NCI-H2107 (cell line): Measurements from ENCODE around the gene CLSTN2.

Experiments used
- DNase-seq: peaks from one replicate; lab custom pipeline; 2025; lab: John Stamatoyannopoulos, UW

Gene CLSTN2

DNA sequence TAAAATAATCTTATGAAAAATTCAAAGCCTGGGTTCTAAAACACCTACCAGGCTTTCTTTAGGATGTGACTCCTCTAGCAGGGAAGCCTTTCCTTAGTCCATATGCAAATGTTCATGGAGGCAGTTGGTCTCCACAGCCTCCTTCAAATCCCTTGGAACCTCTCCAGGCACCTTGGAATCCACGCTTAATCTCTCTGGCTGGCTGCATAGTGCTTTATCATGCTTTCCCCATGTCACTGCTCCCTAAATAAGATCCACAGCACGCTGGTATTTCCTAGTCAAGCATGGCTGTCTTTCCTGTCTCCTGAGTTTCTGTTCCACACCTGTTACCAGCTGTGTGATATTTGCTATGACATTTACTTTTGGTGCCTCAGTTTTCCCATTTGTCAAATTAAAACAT is 71.3 kb downstream of the CLSTN2 start:
- no peak for DNase-seq

DNA sequence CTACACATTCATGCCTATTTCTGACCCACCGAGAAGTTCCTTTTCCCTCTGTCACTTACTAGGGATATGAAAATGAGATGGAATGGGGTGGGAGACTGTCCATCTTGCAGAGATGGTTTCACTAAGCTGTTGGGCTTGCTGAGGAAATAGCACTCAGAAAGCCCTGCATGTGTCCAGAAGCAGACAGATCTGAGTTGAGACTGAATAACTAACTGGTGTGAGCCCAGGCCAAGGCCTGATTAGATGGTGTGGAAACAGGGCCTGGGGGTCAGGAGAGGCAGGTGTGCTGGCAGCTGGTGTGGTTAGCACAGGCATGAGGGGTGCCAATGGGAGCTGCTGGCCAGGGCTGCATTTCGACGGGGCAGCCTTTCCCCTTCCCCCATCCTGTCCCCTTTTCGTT is 72.1 kb downstream of the CLSTN2 start:
- DNase-seq = no peak

DNA sequence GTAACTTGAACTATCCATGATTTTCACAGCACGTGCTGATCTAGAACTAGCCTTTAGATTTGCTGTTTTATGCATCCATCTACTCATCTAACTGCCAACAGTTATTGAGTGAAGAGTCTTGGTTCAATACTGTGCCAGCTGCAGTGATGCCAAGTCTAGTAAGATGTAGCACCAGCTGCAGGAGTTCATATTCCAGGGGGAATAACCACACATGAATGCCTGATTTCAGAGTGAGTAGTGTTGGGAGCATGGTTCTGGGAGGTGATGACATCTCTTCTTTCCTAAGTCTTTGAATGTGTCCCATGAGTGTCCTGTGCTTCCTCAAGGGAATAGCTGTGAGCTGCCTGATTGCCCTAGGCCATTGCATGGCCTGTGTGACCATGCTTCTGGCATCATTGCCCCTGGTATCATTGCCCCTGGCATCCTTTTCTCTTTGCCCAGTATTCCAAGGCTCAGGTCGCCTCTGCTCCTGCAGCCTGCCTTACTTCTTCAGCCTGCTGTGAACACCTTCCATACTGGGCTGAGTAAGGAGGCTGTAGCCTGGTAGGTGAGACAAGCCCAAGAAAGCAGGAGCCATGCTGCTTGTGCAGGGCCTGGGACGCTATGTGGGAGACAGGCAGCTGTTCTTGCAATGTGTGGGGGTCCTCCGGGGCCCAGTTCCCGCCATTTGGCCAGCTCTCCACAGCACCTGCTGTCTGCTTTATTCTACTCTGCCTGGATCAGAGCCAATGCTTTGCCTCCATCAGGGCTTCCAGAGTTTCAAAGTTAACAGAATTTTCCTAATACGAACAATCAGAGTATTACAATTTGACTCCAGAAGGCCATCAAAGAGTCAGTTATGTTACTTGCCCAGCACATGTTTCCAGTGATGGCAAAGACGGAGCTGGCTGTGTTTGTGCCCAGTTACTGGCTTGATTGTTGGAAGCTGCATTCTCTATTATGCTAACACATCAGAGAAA is 73.2 kb downstream of the CLSTN2 start:
- DNase-seq = no peak

DNA sequence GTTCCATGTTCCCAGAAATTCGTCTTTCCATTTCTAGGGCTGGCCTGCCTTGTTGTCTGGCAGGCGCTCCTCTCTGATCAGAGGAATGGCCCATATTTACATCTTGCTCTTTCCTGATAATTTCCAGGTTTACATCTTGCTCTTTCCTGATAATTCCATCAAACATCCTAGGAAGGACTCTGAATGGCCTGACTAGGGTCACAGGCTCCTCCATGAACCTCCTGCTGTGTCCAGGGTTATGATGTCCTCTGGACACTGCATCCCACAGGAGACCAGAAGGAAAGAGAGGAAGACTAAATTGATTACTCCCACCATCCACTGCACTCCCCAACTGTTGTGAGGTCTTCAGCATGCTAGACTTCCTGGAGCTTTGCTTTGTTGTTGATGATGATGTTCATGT is 75.4 kb downstream of the CLSTN2 start:
- no peak for DNase-seq

DNA sequence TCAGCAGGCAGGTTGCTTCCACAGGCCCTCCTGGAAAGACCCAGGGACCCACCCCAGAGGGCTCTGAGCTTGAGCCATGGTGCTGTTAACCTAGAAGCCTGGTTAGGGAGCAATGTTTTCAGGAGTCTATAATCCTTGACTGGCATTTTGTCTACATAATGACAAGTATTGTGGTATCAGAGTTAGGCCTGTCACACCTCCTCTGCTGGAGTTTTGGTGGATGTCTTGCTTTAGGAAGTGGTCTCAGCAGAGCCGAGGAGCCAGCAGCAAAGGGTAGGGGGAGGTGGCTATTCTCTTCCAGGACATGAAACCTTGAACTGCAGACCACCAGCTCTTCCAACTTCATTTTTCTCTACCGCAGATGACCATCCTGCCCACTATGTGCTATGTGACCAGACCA is 76.1 kb downstream of the CLSTN2 start:
- no peak for DNase-seq

DNA sequence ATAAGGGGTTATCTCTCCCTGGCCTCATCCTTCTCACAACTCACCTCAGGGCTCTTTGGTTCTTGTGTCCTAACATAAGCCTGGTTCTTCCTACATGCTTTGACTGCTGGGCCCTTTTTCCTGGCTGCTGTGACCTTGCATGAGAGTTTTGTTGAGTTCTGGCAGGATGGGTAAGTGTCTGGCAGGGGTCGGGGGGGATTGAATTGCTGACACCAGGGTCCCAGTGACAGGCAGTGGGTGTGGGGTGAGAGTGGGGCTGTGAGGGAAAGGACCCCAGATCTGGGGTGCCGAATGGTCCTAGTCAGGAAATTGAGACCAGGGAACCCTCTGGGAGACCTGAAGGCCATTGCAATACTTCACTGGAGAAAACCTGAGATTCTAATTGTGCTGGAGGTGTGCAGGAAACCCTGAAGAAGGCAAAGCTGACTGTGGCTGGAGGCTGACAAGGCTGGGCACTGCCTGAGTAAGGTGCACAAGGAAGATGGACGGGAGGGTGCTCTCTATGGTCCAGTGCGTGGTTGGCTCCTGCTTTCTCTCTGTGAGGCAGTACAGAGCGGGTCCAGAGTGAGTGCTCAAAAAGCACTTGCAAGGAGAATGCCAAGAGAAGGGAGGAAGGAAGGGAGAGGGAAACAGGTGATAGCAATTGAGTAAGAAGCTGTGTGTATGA is 76.8 kb downstream of the CLSTN2 start:
- no peak for DNase-seq

DNA sequence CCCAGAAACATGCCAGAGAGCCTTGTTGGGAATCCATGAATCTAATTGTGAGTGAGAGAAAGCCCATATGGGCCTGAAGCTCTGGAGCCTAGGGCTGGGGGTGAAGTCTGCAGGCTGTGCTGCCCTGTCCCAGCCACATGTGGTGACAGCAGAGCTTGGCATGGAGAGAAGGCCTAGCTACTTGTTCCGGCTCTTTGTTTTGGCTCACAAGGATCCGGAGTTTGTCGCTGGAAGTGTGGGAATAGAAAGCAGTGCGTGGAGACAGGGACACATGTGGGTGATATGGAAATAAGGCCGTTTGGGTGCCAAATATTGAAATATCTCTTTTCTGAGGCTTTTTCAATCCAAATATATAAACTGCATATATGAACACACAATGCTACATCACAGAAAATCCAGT is 78.2 kb downstream of the CLSTN2 start:
- no peak for DNase-seq

DNA sequence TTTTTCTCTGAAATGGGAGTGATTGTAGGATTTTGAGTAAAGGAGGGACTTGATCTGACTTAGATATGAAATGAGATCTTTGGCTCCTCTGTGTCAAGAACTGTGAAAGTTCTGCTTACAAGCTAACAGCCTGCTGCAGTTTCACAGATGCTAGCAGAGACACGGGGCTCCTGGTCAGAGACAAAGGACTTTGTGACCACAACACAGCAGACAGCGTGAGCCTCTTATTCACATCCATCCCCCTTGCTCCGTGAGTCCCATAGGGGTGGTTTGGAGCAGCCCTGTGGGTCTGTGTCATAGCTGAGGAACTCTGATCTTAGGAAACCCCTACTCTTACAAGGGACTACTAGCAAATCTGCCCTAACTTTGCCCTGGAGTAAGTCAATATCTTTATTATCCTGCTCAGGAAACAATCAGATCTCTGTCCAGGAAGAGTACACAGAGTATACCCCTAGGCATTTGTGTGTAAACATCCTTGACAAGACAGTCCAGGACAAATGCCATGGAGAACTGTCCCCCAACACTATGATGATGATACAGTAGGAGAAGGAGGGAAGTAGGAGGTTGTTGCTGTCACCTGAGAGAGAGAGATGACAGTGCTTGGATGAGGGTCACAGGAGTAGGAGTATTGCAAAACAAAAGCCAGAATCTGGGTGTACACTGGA is 80.0 kb downstream of the CLSTN2 start:
- DNase-seq = no peak

DNA sequence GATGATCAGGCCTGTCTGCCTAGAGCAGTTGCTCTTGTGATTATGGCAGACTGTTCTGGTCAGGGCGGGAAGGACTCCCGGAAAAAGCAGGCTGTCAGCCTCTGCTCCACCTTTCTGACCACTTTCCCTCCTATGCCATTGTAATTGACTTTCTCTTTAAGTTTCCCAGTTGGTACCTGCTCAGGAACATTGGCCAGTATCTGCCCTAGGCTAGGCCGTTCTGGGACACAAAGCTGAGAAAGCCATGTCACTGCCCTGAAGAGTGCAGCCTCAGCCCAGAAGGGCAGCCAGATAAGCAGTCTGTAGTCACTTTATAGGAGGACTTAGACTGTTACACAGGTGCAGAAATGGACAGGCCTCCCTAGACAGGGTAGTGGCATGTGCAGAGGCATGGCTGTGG is 80.8 kb downstream of the CLSTN2 start:
- no peak for DNase-seq

DNA sequence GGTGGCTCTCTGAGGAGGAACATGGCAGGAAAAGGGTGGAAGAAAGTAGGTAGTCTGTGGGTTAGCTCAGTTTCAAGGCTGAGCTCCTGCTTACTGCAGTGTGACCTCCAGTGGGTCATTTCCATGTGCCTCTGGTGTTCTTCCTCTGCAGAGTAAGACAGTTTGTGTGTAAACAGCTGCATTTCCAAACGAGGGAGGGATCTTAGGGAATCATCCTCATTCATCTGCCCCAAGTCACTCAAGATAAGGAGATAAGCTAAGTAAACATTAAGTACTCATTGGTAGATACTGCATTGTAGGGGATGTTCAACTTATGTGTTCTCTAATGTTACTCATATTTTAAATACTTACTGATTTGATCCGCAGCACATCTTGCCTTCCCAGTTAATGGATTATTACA is 83.6 kb downstream of the CLSTN2 start:
- no peak for DNase-seq

DNA sequence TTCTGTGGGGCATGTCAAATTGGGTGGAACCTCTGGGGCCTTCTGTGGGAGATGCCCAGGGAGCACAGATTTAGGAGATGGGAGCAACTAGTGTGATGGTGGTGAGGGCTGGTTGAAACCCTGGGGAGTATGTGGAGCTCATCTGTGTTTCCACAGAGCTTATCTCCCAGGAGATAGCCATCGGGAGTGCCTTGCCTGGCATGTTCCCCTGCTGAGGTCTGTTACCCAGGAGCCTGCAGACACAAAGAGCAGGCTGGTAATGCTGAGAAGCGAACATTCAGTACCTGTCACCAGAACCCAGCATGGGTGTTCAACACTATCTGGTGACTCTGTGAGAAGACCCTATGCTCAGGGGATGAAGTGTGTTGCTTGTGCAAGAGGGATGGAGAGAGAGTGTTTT is 85.0 kb downstream of the CLSTN2 start:
- DNase-seq = no peak

DNA sequence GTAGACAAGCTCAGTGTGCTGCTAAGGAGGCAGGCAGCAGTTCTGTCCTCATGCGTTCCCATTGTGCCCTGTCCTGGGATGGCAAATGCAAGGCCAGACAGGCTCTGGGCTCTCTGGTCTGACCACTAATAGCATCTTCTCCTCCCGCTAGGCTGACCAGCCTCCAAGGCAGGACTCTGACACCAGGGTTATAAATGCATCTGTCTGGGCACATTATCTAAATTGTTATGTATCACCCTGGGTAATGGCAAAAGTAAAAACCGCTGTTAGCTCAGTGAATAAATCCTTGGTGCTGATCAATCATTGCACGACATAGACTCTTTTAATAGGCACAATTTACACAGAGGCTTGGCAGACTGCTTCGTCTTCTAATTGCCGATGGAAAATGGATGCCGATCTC is 85.6 kb downstream of the CLSTN2 start:
- no peak for DNase-seq

DNA sequence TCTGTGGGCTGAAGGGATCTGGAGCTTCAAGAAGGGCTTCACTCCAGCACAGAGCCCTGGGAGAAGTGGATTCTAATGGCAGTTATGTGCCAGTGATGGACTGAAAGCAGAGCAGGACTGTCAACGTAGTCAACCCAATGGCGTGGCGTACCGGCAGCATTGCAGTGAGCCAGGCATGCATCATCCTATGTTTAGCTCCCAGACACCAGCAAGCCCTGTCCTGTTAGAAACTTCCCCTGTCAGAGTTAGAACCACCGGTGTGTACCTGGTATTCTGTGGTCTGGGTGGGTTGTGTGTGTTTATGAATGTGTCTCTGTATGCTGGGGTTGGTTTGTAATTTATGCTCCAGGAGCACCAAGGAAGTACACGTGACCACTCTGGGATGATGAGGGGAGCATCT is 86.3 kb downstream of the CLSTN2 start:
- no peak for DNase-seq

DNA sequence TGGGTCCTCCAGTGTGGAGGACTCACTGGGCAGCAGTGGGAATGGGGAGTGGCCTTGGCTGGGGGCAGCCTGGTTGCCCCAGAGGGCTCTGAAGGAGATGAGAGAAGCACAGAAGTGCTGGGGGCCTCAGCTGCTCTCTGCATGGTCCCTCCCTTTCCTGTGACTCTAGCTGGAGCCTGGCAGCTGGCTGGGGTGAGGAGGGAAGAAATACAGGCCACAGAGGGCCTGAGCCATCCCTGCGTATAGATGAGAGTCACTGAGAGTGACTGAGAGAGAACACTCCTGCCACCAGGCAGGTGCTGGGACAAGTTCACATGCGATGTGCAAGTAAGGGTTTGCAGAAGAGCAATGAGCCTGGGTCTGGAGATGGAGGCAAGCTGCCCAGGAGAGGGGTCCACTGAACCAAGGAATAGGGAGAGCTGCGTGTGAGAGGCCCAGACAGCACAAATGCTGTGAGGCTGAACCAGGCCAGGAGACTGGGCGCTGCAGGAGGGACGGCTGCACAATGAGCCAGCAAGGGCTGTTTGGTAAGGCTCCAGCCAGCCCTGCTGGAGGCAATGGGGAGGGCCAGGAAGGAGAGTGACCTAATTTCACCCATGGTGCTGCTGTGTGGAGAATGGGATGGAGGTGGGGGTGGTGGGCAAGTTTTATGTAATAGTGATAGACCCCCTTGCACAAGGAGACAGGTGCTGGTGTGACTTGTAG is 87.2 kb downstream of the CLSTN2 start:
- DNase-seq = peak; percentile 12

DNA sequence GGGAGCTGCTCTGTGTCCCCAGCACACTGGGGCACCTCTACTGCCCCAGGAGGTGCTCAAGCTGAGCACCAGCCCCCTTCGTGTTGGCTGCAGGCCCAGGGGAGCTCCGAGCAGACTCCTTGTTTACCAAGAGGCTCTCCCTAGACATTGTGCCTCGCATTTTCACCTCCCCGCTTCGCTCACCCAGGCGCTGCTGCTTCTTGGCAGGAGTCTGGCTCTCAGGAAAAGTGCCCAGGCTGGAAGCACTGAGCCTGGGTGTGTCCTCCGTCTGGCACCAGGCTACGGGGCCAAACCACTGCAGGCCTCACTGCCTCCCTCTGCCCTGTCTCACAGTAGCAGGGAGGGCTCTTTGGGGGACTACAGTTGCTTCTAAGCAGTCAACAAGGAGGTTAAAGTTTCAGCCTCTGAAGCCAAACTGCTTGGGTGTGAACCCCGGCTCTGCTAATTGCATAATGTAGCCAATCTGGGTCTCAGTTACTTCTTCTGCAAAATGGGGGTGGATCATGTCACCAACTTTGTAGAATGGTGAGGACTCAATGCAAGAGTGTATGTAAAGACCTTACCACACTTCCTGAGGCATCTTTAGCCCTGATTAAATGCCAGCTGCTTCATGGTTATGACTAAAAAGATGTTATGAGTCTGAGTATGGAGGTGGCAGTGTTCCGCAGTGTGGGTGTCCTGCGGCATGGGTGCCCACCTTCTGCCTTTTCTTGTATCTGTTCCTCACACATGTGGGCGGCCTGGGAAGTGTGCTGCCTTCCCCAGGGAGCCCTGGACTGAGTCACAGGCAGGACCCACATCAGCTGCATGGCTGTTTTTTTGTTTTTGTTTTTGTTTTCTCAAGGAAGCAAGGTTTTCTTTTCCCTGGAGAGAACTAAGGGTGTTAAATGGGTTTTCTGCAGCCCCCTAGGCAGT is 88.9 kb downstream of the CLSTN2 start:
- peak; percentile 37 for DNase-seq

DNA sequence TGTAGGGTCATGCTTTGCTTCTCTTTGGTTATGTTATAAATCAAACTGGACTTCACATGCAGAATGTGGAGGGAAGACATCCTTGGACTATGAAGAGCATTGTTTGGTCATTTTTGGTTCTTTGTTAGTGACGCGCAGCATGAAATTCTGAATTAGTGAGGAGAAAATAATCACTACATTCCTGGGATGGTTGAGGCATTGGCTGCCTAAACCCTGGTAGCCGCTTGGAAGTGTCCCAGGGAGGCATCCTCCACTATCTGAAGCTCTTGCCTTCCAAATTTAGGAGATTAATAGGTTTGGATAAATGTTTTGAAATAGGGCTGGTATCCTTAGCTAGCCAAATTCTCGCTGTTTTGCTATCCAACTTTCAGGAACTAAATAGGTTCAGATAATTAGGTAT is 96.2 kb downstream of the CLSTN2 start:
- DNase-seq = no peak

DNA sequence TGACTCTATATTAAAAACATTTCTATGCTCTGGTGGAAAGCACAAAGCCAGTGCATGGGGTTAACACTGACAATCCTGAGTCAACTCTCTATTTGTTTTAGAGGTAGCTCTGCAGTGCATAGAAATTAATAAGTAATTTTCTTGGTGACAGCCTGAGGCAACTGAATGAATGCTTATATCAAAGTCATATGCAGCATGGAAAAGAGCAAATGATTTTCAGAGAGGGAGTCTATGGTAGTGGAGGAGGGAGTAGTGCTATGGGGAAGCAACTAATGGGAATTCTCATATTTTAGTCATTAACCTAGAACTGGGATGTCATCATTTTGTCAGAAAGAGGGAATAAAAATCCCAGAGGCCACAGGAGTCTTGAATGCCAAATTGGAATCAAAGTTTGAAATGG is 99.1 kb downstream of the CLSTN2 start:
- DNase-seq = no peak

DNA sequence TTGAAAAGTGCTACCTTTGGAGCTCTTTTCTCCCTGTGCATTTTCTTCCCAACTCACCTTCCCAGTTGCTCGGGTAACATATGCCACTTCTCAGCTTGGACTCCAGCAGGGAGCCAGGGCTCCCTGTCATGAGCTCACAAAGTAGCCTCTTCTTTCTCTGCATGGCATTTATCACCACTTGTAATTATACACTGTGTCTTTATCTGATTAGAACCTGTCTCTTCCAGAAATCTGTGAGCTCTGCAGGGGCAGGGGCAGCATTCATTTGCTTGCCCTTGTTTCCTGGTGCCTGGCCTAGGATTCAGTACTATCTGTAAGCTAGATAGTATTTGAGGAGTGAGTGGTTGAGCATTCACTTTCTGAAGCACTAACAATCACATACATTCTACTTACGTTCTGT is 100.9 kb downstream of the CLSTN2 start:
- DNase-seq = no peak

DNA sequence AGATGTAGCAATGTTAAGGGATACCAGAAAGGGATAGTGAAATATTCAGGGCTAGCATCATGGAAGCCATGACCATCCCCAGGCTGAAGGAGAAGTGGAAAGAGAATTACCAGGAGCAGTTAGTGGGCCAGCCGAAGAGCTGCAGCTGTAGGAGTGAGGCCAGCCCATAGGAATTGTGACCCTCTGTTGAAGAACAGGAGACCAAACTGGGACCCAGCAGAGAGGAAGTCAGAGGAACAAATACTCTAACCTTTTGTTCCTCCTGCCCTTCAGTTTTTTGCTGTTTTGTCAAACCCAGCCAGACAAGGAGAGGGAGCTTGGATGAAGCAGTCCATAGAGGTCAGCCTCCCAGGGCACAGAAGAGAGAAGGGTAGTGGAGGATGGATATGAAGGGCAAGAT is 115.4 kb downstream of the CLSTN2 start:
- DNase-seq = no peak

DNA sequence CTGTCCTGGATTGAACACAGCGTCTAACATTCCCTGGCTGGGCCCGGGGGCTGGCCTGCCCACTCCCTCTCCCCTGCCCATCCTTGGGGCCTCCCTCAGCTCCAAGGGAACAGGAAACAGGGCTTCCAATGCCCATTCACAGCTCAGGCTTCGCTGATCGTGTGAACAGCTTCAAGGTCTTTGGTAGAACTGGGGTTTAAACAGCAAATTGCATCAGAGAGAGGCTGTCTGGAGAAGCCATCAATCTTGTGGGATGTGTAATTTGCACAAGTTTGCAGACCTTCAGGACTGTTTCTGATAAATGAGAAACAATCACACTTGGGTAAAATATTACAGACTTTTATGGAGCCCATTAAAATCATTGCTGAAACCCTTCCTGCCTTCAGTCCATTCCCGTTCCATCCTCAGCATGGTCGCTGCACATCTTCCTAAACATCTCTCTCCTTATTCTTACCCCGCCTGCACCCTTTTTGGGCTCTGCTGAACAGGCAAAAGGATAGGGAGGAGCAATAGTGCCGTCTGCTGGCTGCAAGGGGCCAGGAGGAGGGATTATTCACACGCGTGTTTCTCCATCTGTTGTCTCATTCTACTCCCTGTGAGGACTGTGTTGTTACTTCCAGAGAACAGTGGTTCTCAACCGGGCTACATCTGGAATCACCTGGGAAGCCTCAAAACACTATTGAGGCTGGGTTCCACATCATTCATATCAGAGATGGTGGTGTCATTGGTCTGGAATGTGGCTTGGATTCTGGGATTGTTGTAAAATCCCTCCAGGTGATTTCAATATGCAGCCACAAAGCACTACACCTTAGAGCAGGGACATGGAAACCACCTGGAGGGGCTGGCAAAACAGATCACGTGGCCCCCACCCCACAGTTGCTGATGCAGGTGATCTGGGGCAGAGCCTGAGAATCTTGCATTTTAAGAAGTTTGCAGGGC is 116.3 kb downstream of the CLSTN2 start:
- DNase-seq = no peak
